HG02884 (cell line): ENCODE measurements around the gene PLEK2.
"Not testable (repeated sequence)": the region's sequence is repeated elsewhere in the genome, so short reads cannot be mapped to it uniquely, and the experiment has no call there.

ENCODE experiments used
- ATAC-seq: cut with Tn5 transposase; IDR thresholded peaks from one replicate; pipeline ENCODE4 v1.9.1; 2021; ENCODE audit warnings: mild to moderate bottlenecking, moderate library complexity; ENCODE audit not compliant: unreplicated experiment

The PLEK2 gene, protein sequence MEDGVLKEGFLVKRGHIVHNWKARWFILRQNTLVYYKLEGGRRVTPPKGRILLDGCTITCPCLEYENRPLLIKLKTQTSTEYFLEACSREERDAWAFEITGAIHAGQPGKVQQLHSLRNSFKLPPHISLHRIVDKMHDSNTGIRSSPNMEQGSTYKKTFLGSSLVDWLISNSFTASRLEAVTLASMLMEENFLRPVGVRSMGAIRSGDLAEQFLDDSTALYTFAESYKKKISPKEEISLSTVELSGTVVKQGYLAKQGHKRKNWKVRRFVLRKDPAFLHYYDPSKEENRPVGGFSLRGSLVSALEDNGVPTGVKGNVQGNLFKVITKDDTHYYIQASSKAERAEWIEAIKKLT

GRCh38 chr14:67411820-67412421, at the start of gene PLEK2:
PLEK2 (minus strand) TSS chr14:67412165; CDS start chr14:67412059, 106 bp downstream.
- no peak for ATAC-seq

DNA sequence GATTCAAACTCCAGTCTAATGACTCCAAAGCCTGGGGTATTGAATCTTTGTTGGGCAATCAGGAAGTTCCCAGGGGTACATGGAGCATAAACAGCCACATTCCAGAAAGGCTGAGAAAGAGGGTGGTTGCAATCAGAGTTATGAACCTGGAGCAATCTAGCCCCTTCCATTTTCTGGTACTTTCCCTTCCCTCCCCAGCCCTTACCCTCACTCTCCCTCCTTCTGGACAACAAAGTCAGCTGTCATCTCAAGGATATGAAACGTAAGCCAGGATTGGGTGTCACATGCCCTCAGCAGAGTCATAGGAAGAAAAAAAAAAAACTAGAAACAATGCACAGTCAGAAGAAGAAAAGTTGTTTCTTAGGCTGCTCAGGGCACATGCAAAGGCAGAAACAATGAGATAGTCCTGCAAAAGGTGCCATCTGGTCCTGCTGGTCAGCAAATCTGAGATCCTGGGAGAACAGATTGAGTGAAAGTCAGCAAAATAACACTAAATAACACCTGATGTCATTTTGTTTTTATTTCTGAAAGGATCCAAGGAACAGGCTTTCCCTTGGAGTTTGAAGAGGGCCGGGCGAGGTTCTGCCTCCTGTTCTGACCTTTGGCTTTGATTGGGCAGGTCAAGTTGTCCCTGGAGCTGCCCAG, 49.5 kb upstream of the PLEK2 start:
- no peak for ATAC-seq

- no peak for ATAC-seq
Observed at GRCh38 chr14:67459336-67459735, 47.4 kb upstream of the PLEK2 start.

DNA sequence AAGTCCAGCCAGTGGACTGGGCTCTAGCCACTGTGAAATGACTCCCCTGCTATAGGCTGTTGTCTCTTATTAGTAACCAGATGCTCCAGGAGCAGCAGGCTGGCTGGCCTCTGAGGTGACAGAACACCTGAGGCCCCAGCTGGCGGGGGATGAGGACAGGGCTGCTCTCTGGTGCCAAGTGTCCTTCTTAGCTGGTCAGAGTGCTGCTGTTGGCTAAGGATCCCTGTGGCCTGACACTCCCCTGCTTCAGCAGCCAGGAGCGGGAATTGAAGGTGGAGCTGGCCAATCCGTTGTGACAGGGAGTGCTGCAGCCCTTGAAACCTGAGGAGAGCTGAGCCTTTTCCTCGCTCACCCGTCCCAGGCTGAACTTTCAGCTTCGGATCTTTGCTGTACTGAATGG, 45.8 kb upstream of the PLEK2 start:
- ATAC-seq = no peak

GRCh38 chr14:67456732-67457131, 44.8 kb upstream of the PLEK2 start:
- no peak for ATAC-seq

GRCh38 chr14:67453575-67454300, 41.8 kb upstream of the PLEK2 start:
- no peak for ATAC-seq

- not testable (repeated sequence) for ATAC-seq
Observed at GRCh38 chr14:67451667-67452066, 39.7 kb upstream of the PLEK2 start.

- no peak for ATAC-seq
Observed at GRCh38 chr14:67449096-67449495, 37.1 kb upstream of the PLEK2 start.

DNA sequence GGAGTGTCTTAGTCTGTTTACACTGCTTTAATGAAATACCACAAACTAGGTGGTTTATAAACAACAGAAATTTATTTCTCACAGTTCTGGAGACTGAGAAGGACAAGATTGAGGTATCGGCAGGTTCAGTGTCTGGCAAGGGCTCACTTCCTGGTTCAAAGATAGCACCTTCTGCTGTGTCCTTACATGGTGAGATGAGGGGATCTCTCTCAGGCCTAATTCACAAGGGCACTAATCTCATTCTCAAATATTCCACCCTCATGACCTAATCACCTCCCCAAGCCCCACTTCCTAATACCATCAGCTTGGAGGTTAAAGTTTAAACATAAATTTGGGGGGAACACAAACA, 35.0 kb upstream of the PLEK2 start:
- ATAC-seq = no peak

DNA sequence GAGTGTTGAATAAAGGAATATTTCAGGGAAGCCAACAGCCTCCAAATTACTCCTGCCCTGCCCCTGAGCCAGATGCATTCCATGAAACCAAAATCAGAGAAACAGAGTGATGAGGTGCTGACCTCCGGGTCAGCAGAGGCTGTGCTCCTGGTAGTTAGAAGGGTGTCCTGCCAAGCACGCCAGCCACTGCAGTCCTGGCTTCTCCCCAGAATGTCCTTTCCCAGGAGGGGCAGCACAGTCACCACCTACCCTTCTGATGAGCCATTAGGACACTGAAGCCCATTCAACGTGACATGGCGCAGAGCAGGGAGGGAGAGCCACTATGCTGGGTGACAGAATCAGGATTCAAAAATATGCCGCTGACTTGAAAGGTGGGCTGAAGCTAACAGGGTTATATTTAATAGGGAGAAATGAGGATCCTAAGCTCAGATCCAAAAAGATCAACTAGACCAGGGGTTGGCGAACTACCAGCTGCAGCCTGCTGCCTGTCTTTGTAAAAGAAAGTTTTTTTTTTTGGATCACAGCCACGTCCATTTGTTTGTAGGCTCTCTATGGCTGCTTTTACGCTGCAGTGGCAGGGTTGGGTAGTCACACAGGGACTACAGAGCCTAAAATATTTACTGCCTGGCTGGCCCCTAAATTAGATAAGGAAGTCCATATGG, 34.5 kb upstream of the PLEK2 start:
- ATAC-seq = no peak

- ATAC-seq = no peak
Observed at GRCh38 chr14:67444395-67444794, 32.4 kb upstream of the PLEK2 start.

DNA sequence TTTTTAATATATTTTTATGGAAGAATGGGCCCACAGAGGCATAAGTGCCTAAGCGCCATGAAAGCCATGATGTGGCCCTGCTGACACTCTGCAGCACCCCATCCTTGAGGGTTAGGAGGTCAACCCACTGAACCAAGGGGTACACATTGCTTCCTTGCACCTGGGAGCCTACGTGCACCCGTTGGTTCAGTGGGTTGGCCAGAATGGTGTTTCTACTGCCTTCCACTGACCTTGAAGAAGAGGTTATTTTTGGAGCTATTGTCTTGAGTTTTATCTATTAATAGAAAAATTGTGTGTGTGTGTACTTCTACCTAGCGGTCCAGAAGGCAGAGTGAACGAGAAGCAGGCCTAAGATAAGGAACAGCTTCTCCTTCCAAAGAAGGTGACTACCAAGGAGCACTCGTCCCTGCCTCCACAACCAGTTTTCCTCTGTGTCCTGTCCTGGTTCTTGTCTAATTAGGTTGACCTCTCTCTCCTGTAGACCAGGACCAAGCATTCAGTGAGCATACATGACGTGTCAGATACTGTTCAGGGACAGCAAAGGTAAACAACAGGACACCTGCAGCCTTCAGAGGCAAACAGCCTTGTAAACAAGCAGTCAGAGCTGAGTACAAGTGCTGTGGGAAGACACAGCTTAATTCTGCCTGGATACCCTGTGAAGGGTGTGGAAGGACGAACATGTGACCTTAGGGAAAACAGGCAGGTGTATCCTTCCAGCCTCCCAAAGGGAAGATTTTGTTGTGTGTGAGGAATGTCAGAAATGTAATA, 30.4 kb upstream of the PLEK2 start:
- no peak for ATAC-seq

DNA sequence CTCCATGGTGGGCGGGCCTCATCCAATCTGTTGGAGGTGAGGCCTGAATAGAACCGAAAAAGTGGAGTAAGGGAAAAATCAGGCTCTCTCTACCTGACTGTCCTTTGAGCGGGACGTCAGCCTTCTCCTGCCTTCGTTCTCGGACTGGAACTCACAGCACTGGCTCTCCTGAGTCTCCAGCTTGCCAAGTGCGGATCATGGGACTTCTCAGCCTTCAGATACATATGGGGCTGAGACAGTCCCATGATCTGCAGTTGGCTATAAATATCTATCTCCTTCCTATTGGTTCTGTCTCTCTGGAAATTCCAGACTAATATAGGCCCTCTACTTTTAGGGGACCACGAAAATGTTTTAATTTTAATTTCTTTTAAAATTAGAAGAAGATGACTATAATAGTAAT, 29.7 kb upstream of the PLEK2 start:
- no peak for ATAC-seq

- no peak for ATAC-seq
Observed at GRCh38 chr14:67441256-67441655, 29.3 kb upstream of the PLEK2 start.

GRCh38 chr14:67440513-67440912, 28.5 kb upstream of the PLEK2 start:
- ATAC-seq = no peak

- no peak for ATAC-seq
Observed at GRCh38 chr14:67438969-67439368, 27.0 kb upstream of the PLEK2 start.

DNA sequence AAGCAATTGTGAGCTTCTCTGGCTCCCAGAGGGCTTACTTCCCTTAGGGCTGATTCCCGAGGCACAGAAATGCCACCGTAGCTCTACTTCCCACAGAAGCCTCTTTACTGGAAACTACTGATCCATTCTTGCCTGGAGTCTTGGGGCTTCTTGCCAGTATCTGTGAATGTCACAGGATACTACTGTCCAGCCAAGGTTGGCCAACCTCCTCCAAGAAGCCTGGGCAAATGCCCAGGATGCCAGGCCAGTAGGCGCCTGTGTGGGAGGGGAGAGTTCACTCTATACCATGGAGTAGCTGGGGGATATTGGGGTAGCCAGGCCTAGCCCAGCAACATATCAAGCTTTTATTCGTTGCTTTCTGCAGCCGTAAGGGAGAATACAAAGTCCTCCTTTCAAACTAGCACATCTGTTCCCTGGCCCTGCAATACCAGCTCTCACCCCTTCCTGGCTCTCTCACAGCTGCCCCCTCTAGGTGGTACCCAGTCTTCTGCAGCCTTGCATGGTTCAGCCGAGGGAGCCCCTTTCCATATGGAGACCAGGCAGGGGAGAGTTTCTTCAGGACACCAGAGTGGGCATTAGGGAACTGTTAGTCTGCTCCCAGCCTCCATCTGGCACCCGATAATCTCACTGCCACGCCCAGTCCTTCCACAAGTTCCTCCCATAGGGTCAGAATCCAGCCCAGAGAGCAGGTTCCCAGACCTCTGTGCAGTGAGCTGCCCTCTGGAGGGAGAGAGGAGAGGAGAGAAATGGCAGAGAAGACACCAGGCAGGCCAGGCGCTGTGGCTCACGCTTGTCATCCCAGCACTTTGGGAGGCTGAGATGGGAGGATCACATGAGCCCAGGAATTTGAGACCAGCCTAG, 24.3 kb upstream of the PLEK2 start:
- ATAC-seq = no peak

DNA sequence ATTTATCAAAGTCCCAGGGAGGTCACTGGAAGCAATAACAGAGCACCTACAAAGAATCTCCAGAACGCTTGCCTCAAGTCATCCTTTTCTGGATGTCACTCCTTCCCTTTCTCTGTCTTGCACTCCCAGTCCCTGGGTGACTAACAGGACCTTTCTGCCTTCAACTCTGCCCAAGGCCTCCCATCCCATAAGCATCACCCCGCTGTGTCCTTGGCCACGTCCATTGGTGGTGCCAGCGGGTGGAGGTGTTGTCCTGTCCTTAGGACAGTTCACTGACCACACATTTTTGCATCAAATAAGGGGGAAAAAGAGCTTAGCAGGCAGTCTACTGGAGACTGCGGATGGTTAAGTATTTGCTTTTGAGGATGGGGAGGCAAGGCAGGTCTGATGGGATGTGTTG, 23.6 kb upstream of the PLEK2 start:
- no peak for ATAC-seq

GRCh38 chr14:67432050-67432564, 20.1 kb upstream of the PLEK2 start:
- ATAC-seq = no peak
